Tibial nerve (tissue), 4 donors: ENCODE data around the gene DAPK2.

Experiments
- CTCF ChIP-seq, 5 experiments: fragments of 200-600 bp in 3 of 5; fragments of 450-650 bp in 2 of 5; sonication (generic) in 3 of 5; IDR thresholded peaks; one replicate each; pipeline ENCODE4 v1.5.1; 2016 to 2019; ENCODE audit warnings: antibody characterized with exemption in 5 of 5, mild to moderate bottlenecking in 3 of 5, moderate library complexity in 2 of 5
- EP300 ChIP-seq, 2 donors: sonication (generic); formaldehyde crosslinking; IDR thresholded peaks; one replicate each; pipeline ENCODE4 v1.6.1; 2017; ENCODE audit warnings: antibody characterized with exemption in 2 of 2, mild to moderate bottlenecking in 1 of 2
- POLR2A ChIP-seq, 2 donors: fragments of 450-650 bp; IDR thresholded peaks; one replicate each; pipeline ENCODE4 v1.6.1; 2017; ENCODE audit warnings: antibody characterized with exemption in 2 of 2, mild to moderate bottlenecking in 2 of 2, moderate library complexity in 2 of 2

- TF ChIP-seq CTCF (IDR thresholded peaks at IDR 0.05) (no peak), POLR2A (IDR thresholded peaks at IDR 0.05) (no peak), EP300 (IDR thresholded peaks at IDR 0.05) (peak in 1 of 2 donors; percentile 28)
Measured at GRCh38 chr15:64090527-64090926, 44.2 kb upstream of the DAPK2 start.
